GM12878 (cell line): ENCODE data around the gene FOXK2. TPM values are rescaled to one million over a fixed set of nuclear protein-coding genes. Genes with fewer than 3 reads are reported as not detected.

Source experiments
- ATAC-seq: fragments of 200-7000 bp; cut with Tn5 transposase; 3 replicates; pipeline ENCODE4 v1.9.1; 2020; ENCODE audit warnings: mild to moderate bottlenecking, moderate library complexity
- BruUV-seq: library from RNA; stranded (reverse); fragments of 400-500 nt; replicated peaks from 2 replicates; lab custom pipeline; 2021; lab: Mats Ljungman, UMichigan
- CTCF ChIA-PET: fragments of 300-600 bp; sonication (Branson Sonifier 250); formaldehyde crosslinking; extraction: SDS; loops from one replicate; lab custom pipeline; 2021; ENCODE audit warnings: inconsistent platforms; lab: Yijun Ruan, JAX
- POLR2A ChIA-PET: fragments of 350-600 bp; formaldehyde crosslinking; extraction: SDS; loops from one replicate; lab custom pipeline; 2021; ENCODE audit warnings: inconsistent platforms; lab: Charles Lee
- RAD21 ChIA-PET: fragments of 300-600 bp; sonication (Branson Sonifier 250); formaldehyde crosslinking; loops from one replicate; lab custom pipeline; 2023; ENCODE audit warnings: antibody characterized with exemption; ENCODE audit not compliant: unreplicated experiment; lab: Charles Lee
- SMC1A ChIA-PET: fragments of 300-600 bp; sonication (Branson Sonifier 250); formaldehyde crosslinking; loops from one replicate; lab custom pipeline; 2023; ENCODE audit not compliant: unreplicated experiment, uncharacterized antibody; lab: Charles Lee
- DNase-seq: peaks from one replicate; pipeline ENCODE4 v3.0.0-alpha.2; 2011; ENCODE audit warnings: low read depth, low spot score
- FAIRE-seq: peaks from 3 replicates; lab custom pipeline; 2011; peaks lifted over from hg19 to GRCh38; lab: Jason Lieb, UNC
- H2AFZ ChIP-seq: 2 replicates; pipeline ENCODE4 v1.6.0; 2011; ENCODE audit warnings: low read depth, low read length, control low read depth; ENCODE audit not compliant: control insufficient read depth
- H3K27ac ChIP-seq: 2 replicates; pipeline ENCODE4 v1.5.1; 2011; ENCODE audit warnings: control low read depth; ENCODE audit not compliant: control insufficient read depth, insufficient read depth
- H3K27me3 ChIP-seq, 2 experiments: replicated peaks in 1 of 2; 2 replicates each; pipeline versions ENCODE4 v1.6.0 to v1.6.1; 2011; ENCODE audit warnings: low read length in 1 of 2; ENCODE audit not compliant: control insufficient read depth in 2 of 2, insufficient read depth in 2 of 2
- H3K36me3 ChIP-seq, 2 experiments: 2 replicates each; pipeline ENCODE4 v1.5.1; 2011; ENCODE audit warnings: low read length in 1 of 2; ENCODE audit not compliant: control insufficient read depth in 2 of 2, insufficient read depth in 2 of 2
- H3K4me1 ChIP-seq: 2 replicates; pipeline ENCODE4 v1.6.1; 2011; ENCODE audit warnings: mild to moderate bottlenecking, low read length, moderate library complexity, mixed read lengths; ENCODE audit not compliant: control insufficient read depth, insufficient read depth
- H3K4me2 ChIP-seq: 2 replicates; pipeline ENCODE4 v1.6.0; 2011; ENCODE audit warnings: control low read depth; ENCODE audit not compliant: control insufficient read depth, insufficient read depth
- H3K4me3 ChIP-seq: fragments of 200-600 bp; sonication (generic); 2 replicates; pipeline ENCODE4 v1.5.1; 2016
- H3K79me2 ChIP-seq: 2 replicates; pipeline ENCODE4 v1.6.0; 2011; ENCODE audit warnings: low read length; ENCODE audit not compliant: control insufficient read depth, insufficient read depth
- H3K9ac ChIP-seq: 2 replicates; pipeline ENCODE4 v1.8.0; 2011; ENCODE audit warnings: low read length, control low read depth, mixed read lengths; ENCODE audit not compliant: control insufficient read depth, insufficient read depth
- H3K9me3 ChIP-seq: replicated peaks from 3 replicates; pipeline ENCODE4 v1.5.1; 2011; ENCODE audit warnings: mild to moderate bottlenecking, low read length; ENCODE audit not compliant: control insufficient read depth, insufficient read depth
- H4K20me1 ChIP-seq: 2 replicates; pipeline ENCODE4 v1.6.0; 2011; ENCODE audit not compliant: control insufficient read depth, insufficient read depth
- CREB1 ChIP-seq: IDR thresholded peaks from 2 replicates; pipeline ENCODE4 v1.6.1; 2012; ENCODE audit warnings: low read depth, mild to moderate bottlenecking, inconsistent platforms
- FOS ChIP-seq: IDR thresholded peaks from 3 replicates; pipeline ENCODE4 v1.6.1; 2011; ENCODE audit warnings: borderline replicate concordance; ENCODE audit not compliant: insufficient read length; ENCODE audit errors: extremely low read depth
- HCFC1 ChIP-seq: fragments of 150-350 bp; IDR thresholded peaks from 2 replicates; pipeline ENCODE4 v1.6.1; 2014; ENCODE audit warnings: low read length
- HDAC2 ChIP-seq: fragments of 200-600 bp; sonication (generic); IDR thresholded peaks from 2 replicates; pipeline ENCODE4 v1.6.1; 2017
- HDGF ChIP-seq: fragments of 450-650 bp; IDR thresholded peaks from 2 replicates; pipeline ENCODE4 v1.6.1; 2016; ENCODE audit warnings: antibody characterized with exemption
- KDM1A ChIP-seq: fragments of 200-600 bp; sonication (generic); IDR thresholded peaks from 2 replicates; pipeline ENCODE4 v1.6.1; 2016; ENCODE audit warnings: borderline replicate concordance
- POLR2A ChIP-seq: IDR thresholded peaks from 2 replicates; pipeline ENCODE4 v1.6.1; 2011; ENCODE audit warnings: low read depth, mild to moderate bottlenecking, low read length
- POU2F2 ChIP-seq: IDR thresholded peaks from 3 replicates; pipeline ENCODE4 v1.6.1; 2011; ENCODE audit warnings: low read depth, mild to moderate bottlenecking, low read length, borderline replicate concordance
- RBBP5 ChIP-seq: fragments of 200-600 bp; sonication (generic); conservative IDR thresholded peaks from 2 replicates; pipeline ENCODE4 v1.6.1; 2016
- SMAD1 ChIP-seq: fragments of 450-650 bp; IDR thresholded peaks from 2 replicates; pipeline ENCODE4 v1.6.1; 2018; ENCODE audit warnings: mild to moderate bottlenecking, low read depth; ENCODE audit not compliant: partially characterized antibody
- SREBF1 ChIP-seq: IDR thresholded peaks from 2 replicates; pipeline ENCODE4 v1.6.1; 2012; ENCODE audit warnings: mild to moderate bottlenecking, low read length
- TARDBP ChIP-seq: IDR thresholded peaks from 2 replicates; pipeline ENCODE4 v1.6.1; 2016; ENCODE audit warnings: borderline replicate concordance
- ZBED1 ChIP-seq: IDR thresholded peaks from 2 replicates; pipeline ENCODE4 v1.6.1; 2016; ENCODE audit warnings: borderline replicate concordance
- WGBS: methylation state at CpG from one replicate; pipeline ENCODE4 v1.1.6; 2016; ENCODE audit warnings: low lambda C conversion rate; ENCODE audit not compliant: insufficient replicate concordance, insufficient coverage; ENCODE audit errors: missing lambda C conversion rate; 5-methylcytosine and 5-hydroxymethylcytosine counted together
- in situ Hi-C: fragments of 300-500 bp; cut with MboI; formaldehyde crosslinking; loops from 9 replicates; pipeline ENCODE4 v1.14.3; 2018; ENCODE audit warnings: mixed read lengths
- intact Hi-C: fragments of 100-400 bp; cut with micrococcal nuclease; formaldehyde crosslinking; loops from one replicate; pipeline ENCODE4 v1.14.2; 2022; ENCODE audit not compliant: unreplicated experiment
- polyA plus RNA-seq, 11 experiments: library from polyadenylated mRNA; depleted of rRNA in 4 of 11; unstranded in 6 of 11; stranded (reverse) in 5 of 11; fragments of >200 nt; fragmentation: Nextera tagmentation in 4 of 11; fragmentation: Illumina TruSeq in 1 of 11; extraction: Ambion mirVana in 4 of 11; extraction: Trizol in 1 of 11; gene quantifications; 1 replicate in 1 of 11; 2 replicates in 10 of 11; pipeline versions ENCODE4 v1.2.1 to v1.2.3, GENCODE V29; 2011 to 2016; ENCODE audit warnings: inconsistent platforms in 2 of 11, missing spikeins in 2 of 11, low read depth in 1 of 11
- total RNA-seq, 4 experiments: library from RNA; depleted of rRNA in 3 of 4; stranded (reverse); fragments of >200 nt in 3 of 4; fragmentation: Illumina TruSeq in 1 of 4; extraction: Trizol in 1 of 4; gene quantifications; 2 replicates each; pipeline versions ENCODE4 v1.2.1 to v1.2.3, GENCODE V29; 2013 to 2021
- TF ChIP-seq, protein P1 (sequence below): fragments of 450-650 bp; formaldehyde crosslinking; IDR thresholded peaks from 2 replicates; pipeline ENCODE4 v1.4.0; 2022; ENCODE audit warnings: mild to moderate bottlenecking, moderate library complexity

FOXK2 gene
- total and polyA plus RNA-seq, 10 of the 15 experiments (the other 5 are each of a cell fraction or from before 2014, with no cell fraction given), result 2.4 to 56.8 (median 34.4) TPM

- CTCF ChIA-PET, result no interaction called here
- H3K27me3 ChIP-seq, result no peaks in the 10 kb centered on the region
- H3K27ac ChIP-seq, result no peak overlapping the region
- DNase-seq (no peak), ATAC-seq (no peak), FAIRE-seq (no peak)
- POLR2A ChIA-PET, result no interaction called here
- H3K4me1 ChIP-seq, result no peaks in the 10 kb centered on the region
- no peak overlapping the region for H3K4me2 ChIP-seq
- no peak overlapping the region for H3K9ac ChIP-seq
- BruUV-seq, result no TSS peak
- intact Hi-C loops (no loop called here), in situ Hi-C loops (no loop called here)
- no peak overlapping the region for H3K4me3 ChIP-seq
- H3K9me3 ChIP-seq, result no peaks in the 10 kb centered on the region
- TF ChIP-seq HDGF (no peak), HCFC1 (no peak), TARDBP (no peak), POU2F2 (no peak), RBBP5 (no peak), CREB1 (no peak), FOS (no peak), POLR2A (no peak), SREBF1 (no peak), KDM1A (no peak), SMAD1 (no peak), HDAC2 (no peak), ZBED1 (no peak)
- TF ChIP-seq, protein P1, sequence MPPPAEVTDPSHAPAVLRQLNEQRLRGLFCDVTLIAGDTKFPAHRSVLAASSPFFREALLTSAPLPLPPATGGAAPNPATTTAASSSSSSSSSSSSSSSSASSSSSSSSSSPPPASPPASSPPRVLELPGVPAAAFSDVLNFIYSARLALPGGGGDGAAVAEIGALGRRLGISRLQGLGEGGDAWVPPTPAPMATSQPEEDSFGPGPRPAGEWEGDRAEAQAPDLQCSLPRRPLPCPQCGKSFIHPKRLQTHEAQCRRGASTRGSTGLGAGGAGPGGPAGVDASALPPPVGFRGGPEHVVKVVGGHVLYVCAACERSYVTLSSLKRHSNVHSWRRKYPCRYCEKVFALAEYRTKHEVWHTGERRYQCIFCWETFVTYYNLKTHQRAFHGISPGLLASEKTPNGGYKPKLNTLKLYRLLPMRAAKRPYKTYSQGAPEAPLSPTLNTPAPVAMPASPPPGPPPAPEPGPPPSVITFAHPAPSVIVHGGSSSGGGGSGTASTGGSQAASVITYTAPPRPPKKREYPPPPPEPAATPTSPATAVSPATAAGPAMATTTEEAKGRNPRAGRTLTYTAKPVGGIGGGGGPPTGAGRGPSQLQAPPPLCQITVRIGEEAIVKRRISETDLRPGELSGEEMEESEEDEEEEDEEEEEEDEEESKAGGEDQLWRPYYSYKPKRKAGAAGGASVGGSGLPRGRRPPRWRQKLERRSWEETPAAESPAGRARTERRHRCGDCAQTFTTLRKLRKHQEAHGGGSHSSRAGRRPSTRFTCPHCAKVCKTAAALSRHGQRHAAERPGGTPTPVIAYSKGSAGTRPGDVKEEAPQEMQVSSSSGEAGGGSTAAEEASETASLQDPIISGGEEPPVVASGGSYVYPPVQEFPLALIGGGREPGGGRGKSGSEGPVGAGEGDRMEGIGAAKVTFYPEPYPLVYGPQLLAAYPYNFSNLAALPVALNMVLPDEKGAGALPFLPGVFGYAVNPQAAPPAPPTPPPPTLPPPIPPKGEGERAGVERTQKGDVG (CRISPR knock-in tag), result no peak
- no peaks in the 10 kb centered on the region for H4K20me1 ChIP-seq
- no peaks in the 10 kb centered on the region for H3K79me2 ChIP-seq
- RAD21 ChIA-PET, result no interaction called here
- SMC1A ChIA-PET, result no interaction called here
- H2AFZ ChIP-seq, result no peak overlapping the region
- WGBS, result 98% methylated on average over 15 of the region's 15 CpGs
- peaks cover 16 to 23% of the 10 kb centered on the region in 2 experiments; a peak in 3 of 4 replicates for H3K36me3 ChIP-seq
Measured at GRCh38 chr17:82623707-82624106, 104.2 kb downstream of the FOXK2 start.
